Measurements from ENCODE around the gene AQP12A. TPM values are rescaled to one million over a fixed set of nuclear protein-coding genes. Genes with fewer than 3 reads are reported as not detected.

Gene AQP12A
- total RNA-seq, 1 experiment from 2014 or later, result not detected

GRCh38 chr2:240732911-240733622 is 41.4 kb downstream of the AQP12A start:
- Histone ChIP-seq H3K9me2 (ENCODE audit: insufficient read depth) (no peaks in the 10 kb centered on the region), H3K9ac (ENCODE audit: low read length) (no peak overlapping the region), H3K27ac (ENCODE audit: low read depth, low read length) (no peak overlapping the region), H3K79me2 (ENCODE audit: insufficient read depth, low read length) (no peaks in the 10 kb centered on the region), H3K36me3 (ENCODE audit: control insufficient read depth in 1 of 2, insufficient read depth in 2 of 2, low read length in 2 of 2) (no peaks in the 10 kb centered on the region), H3K4me1 (ENCODE audit: control insufficient read depth in 1 of 2, insufficient read depth in 2 of 2, low read length in 2 of 2) (peaks cover 0 to 20% of the 10 kb centered on the region in 2 experiments; a peak in 2 of 4 replicates), H3K4me2 (ENCODE audit: low read length) (peak overlapping the region; percentile 46), H4K20me1 (ENCODE audit: insufficient read depth) (no peaks in the 10 kb centered on the region), H2AFZ (ENCODE audit: low read depth, low read length, poor library complexity, severe bottlenecking) (no peak overlapping the region), H3K9me3 (ENCODE audit: control insufficient read depth in 1 of 2, insufficient read depth in 1 of 2, low read depth in 1 of 2, low read length in 2 of 2) (no peaks in the 10 kb centered on the region), H3K4me3 (replicated peaks in 1 of 2; ENCODE audit: low read depth in 1 of 2, low read length in 2 of 2) (no peak overlapping the region), H3K27me3 (ENCODE audit: insufficient read depth, low read length) (no peaks in the 10 kb centered on the region)
- ChIA-PET RAD21 (ENCODE audit: low non-redundant PET in 1 of 2, low total read pairs in 2 of 2, uncharacterized antibody in 2 of 2, unreplicated experiment in 2 of 2) (no interaction called here), POLR2A (no interaction called here), CTCF (no interaction called here)
- TF ChIP-seq YY1 (IDR thresholded peaks at IDR 0.05; ENCODE audit: extremely low read depth, insufficient replicate concordance, low read depth, low read length), result no peak
- TF ChIP-seq, protein P1, sequence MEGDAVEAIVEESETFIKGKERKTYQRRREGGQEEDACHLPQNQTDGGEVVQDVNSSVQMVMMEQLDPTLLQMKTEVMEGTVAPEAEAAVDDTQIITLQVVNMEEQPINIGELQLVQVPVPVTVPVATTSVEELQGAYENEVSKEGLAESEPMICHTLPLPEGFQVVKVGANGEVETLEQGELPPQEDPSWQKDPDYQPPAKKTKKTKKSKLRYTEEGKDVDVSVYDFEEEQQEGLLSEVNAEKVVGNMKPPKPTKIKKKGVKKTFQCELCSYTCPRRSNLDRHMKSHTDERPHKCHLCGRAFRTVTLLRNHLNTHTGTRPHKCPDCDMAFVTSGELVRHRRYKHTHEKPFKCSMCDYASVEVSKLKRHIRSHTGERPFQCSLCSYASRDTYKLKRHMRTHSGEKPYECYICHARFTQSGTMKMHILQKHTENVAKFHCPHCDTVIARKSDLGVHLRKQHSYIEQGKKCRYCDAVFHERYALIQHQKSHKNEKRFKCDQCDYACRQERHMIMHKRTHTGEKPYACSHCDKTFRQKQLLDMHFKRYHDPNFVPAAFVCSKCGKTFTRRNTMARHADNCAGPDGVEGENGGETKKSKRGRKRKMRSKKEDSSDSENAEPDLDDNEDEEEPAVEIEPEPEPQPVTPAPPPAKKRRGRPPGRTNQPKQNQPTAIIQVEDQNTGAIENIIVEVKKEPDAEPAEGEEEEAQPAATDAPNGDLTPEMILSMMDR (IDR thresholded peaks at IDR 0.05 in 2 of 3, conservative IDR thresholded peaks at IDR 0.05 in 1 of 3; ENCODE audit: borderline replicate concordance in 1 of 3, insufficient read depth in 1 of 3, low read depth in 2 of 3, low read length in 2 of 3), result no peak
- TF ChIP-seq ZFX (IDR thresholded peaks at IDR 0.05), result no peak
- TF ChIP-seq SP1 (IDR thresholded peaks at IDR 0.05; ENCODE audit: low read depth), result no peak
- no peak for TF ChIP-seq TCF7L2 (IDR thresholded peaks at IDR 0.05; ENCODE audit: borderline replicate concordance, extremely low read depth, insufficient read depth, insufficient read length)
- no peak for TF ChIP-seq EGR1 (IDR thresholded peaks at IDR 0.05; ENCODE audit: low read depth)
- no peak for TF ChIP-seq ELF1 (IDR thresholded peaks at IDR 0.05; ENCODE audit: borderline replicate concordance, low read depth)
- TF ChIP-seq SRF (IDR thresholded peaks at IDR 0.05; ENCODE audit: low read depth), result no peak
- TF ChIP-seq, protein P2, sequence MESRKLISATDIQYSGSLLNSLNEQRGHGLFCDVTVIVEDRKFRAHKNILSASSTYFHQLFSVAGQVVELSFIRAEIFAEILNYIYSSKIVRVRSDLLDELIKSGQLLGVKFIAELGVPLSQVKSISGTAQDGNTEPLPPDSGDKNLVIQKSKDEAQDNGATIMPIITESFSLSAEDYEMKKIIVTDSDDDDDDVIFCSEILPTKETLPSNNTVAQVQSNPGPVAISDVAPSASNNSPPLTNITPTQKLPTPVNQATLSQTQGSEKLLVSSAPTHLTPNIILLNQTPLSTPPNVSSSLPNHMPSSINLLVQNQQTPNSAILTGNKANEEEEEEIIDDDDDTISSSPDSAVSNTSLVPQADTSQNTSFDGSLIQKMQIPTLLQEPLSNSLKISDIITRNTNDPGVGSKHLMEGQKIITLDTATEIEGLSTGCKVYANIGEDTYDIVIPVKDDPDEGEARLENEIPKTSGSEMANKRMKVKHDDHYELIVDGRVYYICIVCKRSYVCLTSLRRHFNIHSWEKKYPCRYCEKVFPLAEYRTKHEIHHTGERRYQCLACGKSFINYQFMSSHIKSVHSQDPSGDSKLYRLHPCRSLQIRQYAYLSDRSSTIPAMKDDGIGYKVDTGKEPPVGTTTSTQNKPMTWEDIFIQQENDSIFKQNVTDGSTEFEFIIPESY (IDR thresholded peaks at IDR 0.05; ENCODE audit: extremely low read depth, insufficient replicate concordance, low read length), result no peak
- TF ChIP-seq SIN3A (IDR thresholded peaks at IDR 0.05; ENCODE audit: low read depth), result no peak
- TF ChIP-seq, protein P3, sequence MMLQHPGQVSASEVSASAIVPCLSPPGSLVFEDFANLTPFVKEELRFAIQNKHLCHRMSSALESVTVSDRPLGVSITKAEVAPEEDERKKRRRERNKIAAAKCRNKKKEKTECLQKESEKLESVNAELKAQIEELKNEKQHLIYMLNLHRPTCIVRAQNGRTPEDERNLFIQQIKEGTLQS (IDR thresholded peaks at IDR 0.05), result no peak
- no peak for TF ChIP-seq EZH2 (IDR thresholded peaks at IDR 0.05)
- TF ChIP-seq ZNF274 (IDR thresholded peaks at IDR 0.05; ENCODE audit: low read depth, low read length), result no peak
- intact Hi-C loops (cut with micrococcal nuclease), result no loop called here
- DNase-seq (ENCODE audit: low read depth, low spot score) (no peak), ATAC-seq (peak; percentile 26; the same call in 1 of the 2 replicates)
- no TSS peak for BruUV-seq (replicated peaks)

Measured in HCT116 (cell line).